ENCODE data around the gene ADRA2B. TPM values are rescaled to one million over a fixed set of nuclear protein-coding genes. Genes with fewer than 3 reads are reported as not detected.

ADRA2B gene
- total and polyA plus RNA-seq, 2 donors (not counting 1 experiment from before 2014, with no cell fraction given) = 0.27 to 0.46 TPM

DNA sequence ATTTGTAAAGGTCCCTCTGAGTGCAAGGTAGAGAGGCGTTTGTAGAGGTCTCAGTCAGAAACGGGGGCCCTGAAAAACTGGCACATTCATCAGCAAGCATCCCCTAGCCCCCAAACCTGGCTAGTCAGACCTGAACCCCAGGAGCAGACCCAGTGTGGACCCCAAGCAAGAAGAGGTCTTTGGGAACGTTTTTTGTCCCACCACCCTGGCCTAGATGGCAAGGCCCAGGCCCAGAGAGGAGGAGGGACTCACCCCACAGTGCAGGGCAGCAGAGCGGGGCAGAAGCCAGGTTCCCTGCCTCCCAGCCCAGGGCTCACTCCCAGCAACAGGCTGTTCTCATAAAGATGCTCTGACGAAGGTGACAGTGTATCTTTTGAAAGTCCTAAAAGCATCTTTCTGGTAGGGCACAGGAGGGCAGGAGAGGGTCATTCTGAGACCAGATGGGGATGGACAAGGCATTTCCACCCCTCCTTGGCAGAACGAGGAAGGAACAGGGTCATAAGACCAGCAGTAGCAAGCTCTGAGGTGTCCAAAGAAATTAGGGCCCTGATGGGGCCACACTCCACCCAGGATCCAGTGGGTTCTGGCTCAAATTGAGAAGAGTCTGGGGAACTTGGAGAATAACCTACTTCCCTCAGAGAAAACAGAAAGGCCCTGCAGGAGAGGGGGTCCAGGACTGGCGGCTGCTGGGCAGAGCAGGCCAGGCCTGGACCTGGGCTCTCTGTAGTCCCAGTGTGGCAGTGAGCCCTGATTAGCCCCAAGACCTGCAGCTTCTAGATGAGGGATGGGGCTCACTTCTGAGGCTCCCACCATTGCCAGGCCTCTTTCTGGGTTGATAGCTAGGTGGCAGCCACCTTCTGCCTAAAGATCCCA lies 18.2 kb downstream of the ADRA2B start:
- no peaks in the 10 kb centered on the region for H3K9me3 ChIP-seq (ENCODE audit: control extremely low read depth in 1 of 3, control insufficient read depth in 2 of 3, insufficient read depth in 1 of 3, low read length in 2 of 3)
- H3K27ac ChIP-seq (ENCODE audit: low read length in 2 of 2) = no peak overlapping the region
- H3K4me1 ChIP-seq (ENCODE audit: control insufficient read depth in 2 of 2, insufficient read depth in 2 of 2, low read length in 2 of 2) = no peaks in the 10 kb centered on the region
- Mint-ChIP-seq H3K9me3 (ENCODE audit: insufficient read depth) (no peaks in the 10 kb centered on the region), H3K27me3 (peaks cover 15% of the 10 kb centered on the region), H3K27ac (no peak overlapping the region), H3K4me1 (no peaks in the 10 kb centered on the region), H3K4me3 (no peak overlapping the region)
- no peaks in the 10 kb centered on the region for H3K36me3 ChIP-seq (replicated peaks in 1 of 2; ENCODE audit: control extremely low read depth in 1 of 2, control insufficient read depth in 1 of 2, extremely low read depth in 1 of 2, insufficient read depth in 2 of 2, low read length in 1 of 2)
- no peak overlapping the region for H3K4me3 ChIP-seq (ENCODE audit: control extremely low read depth in 1 of 5, extremely low read depth in 1 of 5, insufficient read depth in 1 of 5, low read depth in 2 of 5, low read length in 4 of 5)
- H2AFZ ChIP-seq (ENCODE audit: insufficient read depth, low read depth, low read length, poor library complexity, severe bottlenecking) = no peak overlapping the region
- ATAC-seq (ENCODE audit: low read depth) = no peak
- no peaks in the 10 kb centered on the region for H4K20me1 ChIP-seq (ENCODE audit: control insufficient read depth, insufficient read depth, low read length, poor library complexity, severe bottlenecking)
- no peak overlapping the region for H3K9ac ChIP-seq (ENCODE audit: low read length)
- H3K79me2 ChIP-seq (ENCODE audit: control insufficient read depth, insufficient read depth, low read length) = no peaks in the 10 kb centered on the region
- 71% methylated on average over 5 of the region's 7 CpGs for WGBS (ENCODE audit: insufficient coverage)
- DNase-seq = peak; percentile 2
- POLR2A ChIA-PET = no interaction called here
- intact Hi-C loops (cut with micrococcal nuclease) = no loop called here
- H3K27me3 ChIP-seq (replicated peaks in 1 of 4; ENCODE audit: control extremely low read depth in 1 of 4, control insufficient read depth in 3 of 4, insufficient read depth in 4 of 4, low read length in 3 of 4) = peaks cover 0 to 3% (median 0%) of the 10 kb centered on the region in 4 experiments
- H3K4me2 ChIP-seq (replicated peaks; ENCODE audit: low read depth, low read length, poor library complexity, severe bottlenecking) = no peak overlapping the region
- CTCF ChIA-PET = interaction anchor here (1.0 to 1.9 kb wide), 2 partner anchors 19 to 162 kb away, joined by 3 to 4 read pairs; no protein-coding TSS in a partner anchor
- TF ChIP-seq CTCF (IDR thresholded peaks at IDR 0.05) = no peak
- TF ChIP-seq EZH2 (IDR thresholded peaks at IDR 0.05; ENCODE audit: borderline replicate concordance, insufficient read depth, low read depth, low read length, poor library complexity, severe bottlenecking) = no peak

GRCh38 chr2:96097441-96097840 lies 18.9 kb downstream of the ADRA2B start:
- no peak overlapping the region for H3K4me2 ChIP-seq (replicated peaks; ENCODE audit: low read depth, low read length, poor library complexity, severe bottlenecking)
- H2AFZ ChIP-seq (ENCODE audit: insufficient read depth, low read depth, low read length, poor library complexity, severe bottlenecking) = no peak overlapping the region
- no peak for DNase-seq
- no peak overlapping the region for H3K27ac ChIP-seq (ENCODE audit: low read length in 2 of 2)
- H3K9ac ChIP-seq (ENCODE audit: low read length) = no peak overlapping the region
- no peaks in the 10 kb centered on the region for H3K4me1 ChIP-seq (ENCODE audit: control insufficient read depth in 2 of 2, insufficient read depth in 2 of 2, low read length in 2 of 2)
- Mint-ChIP-seq H3K27ac (no peak overlapping the region), H3K4me1 (no peaks in the 10 kb centered on the region), H3K4me3 (no peak overlapping the region), H3K9me3 (ENCODE audit: insufficient read depth) (no peaks in the 10 kb centered on the region), H3K27me3 (peaks cover 15% of the 10 kb centered on the region)
- H4K20me1 ChIP-seq (ENCODE audit: control insufficient read depth, insufficient read depth, low read length, poor library complexity, severe bottlenecking) = no peaks in the 10 kb centered on the region
- H3K79me2 ChIP-seq (ENCODE audit: control insufficient read depth, insufficient read depth, low read length) = no peaks in the 10 kb centered on the region
- H3K36me3 ChIP-seq (replicated peaks in 1 of 2; ENCODE audit: control extremely low read depth in 1 of 2, control insufficient read depth in 1 of 2, extremely low read depth in 1 of 2, insufficient read depth in 2 of 2, low read length in 1 of 2) = no peaks in the 10 kb centered on the region
- ATAC-seq (ENCODE audit: low read depth) = no peak
- TF ChIP-seq EZH2 (IDR thresholded peaks at IDR 0.05; ENCODE audit: borderline replicate concordance, insufficient read depth, low read depth, low read length, poor library complexity, severe bottlenecking) = no peak
- TF ChIP-seq CTCF (IDR thresholded peaks at IDR 0.05) = no peak
- H3K4me3 ChIP-seq (ENCODE audit: control extremely low read depth in 1 of 5, extremely low read depth in 1 of 5, insufficient read depth in 1 of 5, low read depth in 2 of 5, low read length in 4 of 5) = no peak overlapping the region
- intact Hi-C loops (cut with micrococcal nuclease) = no loop called here
- POLR2A ChIA-PET = no interaction called here
- H3K27me3 ChIP-seq (replicated peaks in 1 of 4; ENCODE audit: control extremely low read depth in 1 of 4, control insufficient read depth in 3 of 4, insufficient read depth in 4 of 4, low read length in 3 of 4) = peaks cover 0 to 3% (median 0%) of the 10 kb centered on the region in 4 experiments
- H3K9me3 ChIP-seq (ENCODE audit: control extremely low read depth in 1 of 3, control insufficient read depth in 2 of 3, insufficient read depth in 1 of 3, low read length in 2 of 3) = no peaks in the 10 kb centered on the region
- CTCF ChIA-PET = interaction anchor here (0.5 kb wide), 1 partner anchor 30 kb away, joined by 4 read pairs; no protein-coding TSS in a partner anchor
- WGBS (ENCODE audit: insufficient coverage) = 89% methylated on average over 2 of the region's 5 CpGs
